GM19035 (cell line): Measurements from ENCODE around the gene SLF2.

Source experiments
- ATAC-seq: cut with Tn5 transposase; IDR thresholded peaks from one replicate; pipeline ENCODE4 v1.9.1; 2021; ENCODE audit not compliant: unreplicated experiment

SLF2 gene

DNA sequence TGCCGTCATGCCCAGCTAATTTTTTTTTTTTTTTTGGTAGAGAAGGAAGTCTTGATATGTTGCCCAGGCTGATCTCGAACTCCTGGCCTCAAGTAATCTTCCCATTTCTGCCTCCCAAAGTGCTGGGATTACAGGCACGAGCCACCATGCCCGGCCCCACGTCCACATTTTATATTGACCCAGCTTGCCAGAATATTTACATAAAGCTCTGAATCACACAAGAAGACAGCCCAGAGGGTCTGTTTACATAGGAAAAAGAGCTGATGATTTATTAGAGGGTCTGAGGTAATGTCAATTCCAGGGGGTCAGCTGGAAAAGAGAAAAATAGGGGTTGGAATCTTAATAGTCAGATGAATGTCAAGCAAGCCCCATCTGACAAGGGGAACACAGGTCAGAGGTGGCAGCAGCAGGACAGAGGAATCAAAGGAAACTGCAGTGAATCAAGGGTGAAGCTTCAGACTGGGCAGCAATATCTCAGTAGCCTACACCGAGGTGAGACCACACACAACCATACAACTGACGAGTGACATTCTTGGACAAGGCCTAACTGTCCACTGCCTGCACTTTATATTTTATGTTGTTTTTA, 15.8 kb upstream of the SLF2 start:
- ATAC-seq = no peak

DNA sequence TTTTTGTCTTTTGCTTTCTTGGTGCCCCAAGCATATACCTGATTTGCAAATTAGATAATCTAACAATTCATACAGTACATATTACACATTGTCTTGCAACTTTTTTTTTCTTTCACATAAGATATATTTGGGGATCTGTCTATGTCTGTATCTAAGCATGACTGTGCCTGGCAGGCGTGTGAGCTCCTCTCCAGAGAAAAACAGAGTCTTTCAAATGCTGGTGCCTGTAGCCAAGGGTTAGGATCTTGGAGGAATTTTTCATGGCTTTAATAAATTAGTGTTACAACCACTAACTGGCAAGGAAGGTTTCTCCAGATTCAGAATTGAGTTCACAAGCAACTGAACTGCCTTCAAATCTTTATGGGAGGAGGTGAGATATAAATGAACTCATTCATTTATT, 14.8 kb upstream of the SLF2 start:
- no peak for ATAC-seq

DNA sequence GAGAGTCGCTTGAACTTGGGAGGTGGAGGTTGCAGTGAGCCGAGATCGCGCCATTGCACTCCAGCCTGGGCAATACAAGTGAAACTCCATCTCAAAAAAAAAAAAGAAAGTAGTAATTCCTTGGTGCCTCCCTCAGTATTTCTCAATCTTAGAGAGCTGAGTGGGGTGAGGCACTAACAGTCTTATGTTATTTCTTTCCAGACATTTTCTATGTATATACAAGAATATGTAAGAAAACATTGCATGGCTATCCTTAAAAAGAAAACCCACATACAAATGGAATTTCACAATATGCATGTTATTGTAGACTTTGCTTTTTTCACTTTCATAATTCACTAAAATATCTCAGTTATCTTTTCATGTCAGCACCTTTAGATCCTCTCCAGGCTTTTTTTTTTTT, 13.6 kb upstream of the SLF2 start:
- no peak for ATAC-seq

DNA sequence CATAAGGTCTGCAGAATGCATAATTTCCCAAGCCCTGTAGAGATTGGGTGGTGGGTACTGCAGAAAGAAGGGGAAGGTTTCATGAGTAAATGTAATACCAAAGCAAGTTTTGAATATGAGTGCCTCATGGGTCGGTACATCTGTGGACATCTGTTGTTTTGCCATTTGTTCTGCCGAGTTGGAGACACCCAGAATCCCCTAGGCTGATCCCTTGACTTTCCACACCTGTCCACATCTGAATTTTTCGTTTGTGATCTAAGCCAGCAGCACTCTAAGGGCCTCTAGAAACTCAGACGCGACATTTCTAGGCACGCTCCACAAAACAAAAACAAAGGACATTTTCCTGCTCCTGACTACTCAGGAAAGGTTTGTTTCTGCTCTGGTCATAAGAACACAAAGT, 11.7 kb upstream of the SLF2 start:
- no peak for ATAC-seq

DNA sequence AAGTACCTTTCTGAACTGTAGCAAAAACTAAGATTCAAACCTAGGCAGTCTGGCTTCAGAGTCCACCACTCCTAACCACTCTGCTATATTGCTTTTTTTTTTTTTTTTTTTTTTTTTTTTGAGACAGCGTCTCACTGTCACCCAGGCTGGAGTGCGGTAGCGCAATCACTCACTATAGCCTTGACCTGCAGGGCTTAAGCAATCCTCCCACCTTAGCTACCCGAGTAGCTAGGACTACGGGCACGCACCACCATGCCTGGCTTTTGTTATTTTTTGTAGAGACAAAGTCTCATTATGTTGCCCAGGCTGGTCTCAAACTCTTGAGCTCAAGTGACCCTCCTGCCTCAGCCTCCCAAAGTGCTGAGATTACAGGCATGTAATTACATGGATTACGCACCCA, 10.1 kb upstream of the SLF2 start:
- no peak for ATAC-seq

DNA sequence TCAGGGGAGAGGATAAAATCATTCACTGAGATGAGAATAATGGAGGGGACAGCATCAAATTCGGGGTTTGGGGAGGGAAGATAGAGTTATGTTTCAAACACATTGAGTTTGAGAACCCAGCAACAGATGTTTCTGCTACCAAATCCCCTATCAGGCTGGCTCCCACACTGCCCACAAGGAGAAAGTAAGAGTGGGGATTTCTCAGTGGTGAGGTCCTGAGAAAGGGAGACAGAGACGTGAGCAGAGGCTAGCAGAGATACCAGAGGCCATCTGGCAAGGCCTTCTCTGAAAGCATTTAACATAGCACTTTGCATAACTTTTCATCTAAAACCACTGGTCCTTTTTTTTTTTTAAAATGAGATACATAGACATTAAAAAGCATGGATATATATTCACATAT, 7.8 kb upstream of the SLF2 start:
- ATAC-seq = no peak

DNA sequence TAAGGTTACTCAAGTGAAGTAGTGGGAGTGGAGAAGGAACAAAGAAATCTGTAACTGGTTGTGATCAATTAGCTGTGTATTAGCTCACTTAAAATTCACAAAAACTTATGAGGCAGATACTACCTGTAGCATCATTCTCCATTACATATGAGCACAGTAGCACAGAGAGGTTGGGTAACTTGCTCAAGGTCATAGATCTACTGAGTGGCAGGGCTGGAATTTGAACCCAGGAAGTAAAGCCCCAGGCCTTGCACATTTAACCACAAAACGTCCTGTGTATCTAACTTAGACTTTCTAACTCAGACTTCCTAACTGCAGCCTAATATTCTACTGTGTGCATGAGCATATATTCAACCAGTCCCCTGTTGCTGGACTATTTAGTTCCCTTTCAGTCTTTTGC, 5.6 kb upstream of the SLF2 start:
- no peak for ATAC-seq

DNA sequence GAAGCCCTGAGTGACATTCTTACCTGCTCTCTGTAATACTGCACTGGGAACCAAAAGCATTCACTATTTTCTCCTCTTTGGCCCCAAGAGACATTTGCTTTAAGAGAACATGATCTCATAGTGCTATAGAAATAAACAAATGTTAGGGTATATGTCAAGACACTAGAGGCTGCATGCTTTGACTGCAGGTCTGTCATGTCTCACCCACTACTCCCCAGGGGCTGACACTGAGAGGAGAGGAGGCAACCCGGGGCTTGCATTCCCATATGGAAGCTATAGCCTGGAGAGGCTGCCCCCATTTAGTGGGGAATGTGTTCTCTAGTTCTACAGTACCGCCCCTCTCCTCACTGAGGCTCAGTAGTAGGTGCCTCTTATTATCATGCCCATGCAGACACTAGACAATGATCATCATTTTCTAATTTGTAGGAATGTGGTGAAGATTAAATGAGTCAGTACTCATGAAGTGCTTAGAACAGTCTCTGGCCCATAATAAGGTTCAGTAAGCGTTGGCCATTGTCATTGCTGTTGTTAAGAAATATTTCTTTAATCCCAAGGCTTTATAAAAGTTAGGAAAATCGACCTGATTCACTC, 4.9 kb upstream of the SLF2 start:
- ATAC-seq = no peak

DNA sequence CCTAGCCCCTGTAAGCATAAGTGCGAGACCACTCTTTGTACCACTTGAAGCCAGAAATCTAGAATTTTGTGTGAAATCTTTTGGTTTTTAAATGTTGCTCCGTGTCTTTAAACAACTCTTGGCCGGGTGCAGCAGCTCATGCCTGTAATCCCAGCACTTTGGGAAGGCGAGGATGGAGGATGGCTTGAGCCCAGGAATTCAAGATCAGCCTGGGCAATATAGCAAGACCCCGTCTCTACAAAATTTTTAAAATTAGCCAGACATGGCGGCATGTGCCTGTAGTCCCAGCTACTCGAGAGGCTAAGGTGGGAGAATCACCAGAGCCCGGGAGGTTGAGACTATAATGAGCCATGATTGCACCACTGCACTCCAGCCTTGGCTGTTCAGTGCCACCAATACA, 4.4 kb upstream of the SLF2 start:
- ATAC-seq = no peak

DNA sequence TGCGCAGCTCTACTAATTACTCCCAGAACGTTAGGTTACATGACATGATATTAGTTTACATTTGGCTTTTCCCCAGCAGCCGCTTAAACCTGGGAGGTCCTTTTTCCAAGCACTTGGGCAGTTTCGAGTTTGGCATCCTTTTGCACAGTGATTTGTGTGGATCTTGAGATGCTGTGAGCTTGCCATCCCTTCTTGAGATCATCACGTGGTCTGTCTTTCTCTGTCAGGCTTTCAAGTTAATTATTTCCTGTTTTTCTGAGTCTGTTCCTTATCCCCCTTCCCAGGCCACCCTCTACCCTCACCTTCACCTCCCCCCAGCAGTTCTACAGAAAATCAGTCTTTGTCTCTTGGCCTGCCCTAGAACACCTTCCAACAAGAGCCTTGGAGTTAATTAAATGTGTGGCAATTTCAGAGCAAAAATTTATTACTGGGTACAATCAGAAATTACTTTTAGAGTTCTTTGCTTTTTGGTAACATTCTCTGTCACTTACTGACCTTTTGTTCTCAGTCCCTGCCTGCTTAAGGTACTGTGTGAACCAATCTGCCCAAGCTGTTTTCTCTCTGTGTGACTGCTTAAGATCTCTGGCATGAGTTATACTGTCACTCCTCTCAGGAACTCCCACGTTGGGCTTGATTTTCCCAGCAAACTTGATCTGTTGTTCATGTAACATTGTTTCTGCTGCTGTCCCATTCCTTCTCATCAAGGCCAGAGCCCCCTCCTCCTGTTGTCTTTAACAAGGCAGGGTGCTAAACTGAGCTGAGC, 3.1 kb upstream of the SLF2 start:
- no peak for ATAC-seq

DNA sequence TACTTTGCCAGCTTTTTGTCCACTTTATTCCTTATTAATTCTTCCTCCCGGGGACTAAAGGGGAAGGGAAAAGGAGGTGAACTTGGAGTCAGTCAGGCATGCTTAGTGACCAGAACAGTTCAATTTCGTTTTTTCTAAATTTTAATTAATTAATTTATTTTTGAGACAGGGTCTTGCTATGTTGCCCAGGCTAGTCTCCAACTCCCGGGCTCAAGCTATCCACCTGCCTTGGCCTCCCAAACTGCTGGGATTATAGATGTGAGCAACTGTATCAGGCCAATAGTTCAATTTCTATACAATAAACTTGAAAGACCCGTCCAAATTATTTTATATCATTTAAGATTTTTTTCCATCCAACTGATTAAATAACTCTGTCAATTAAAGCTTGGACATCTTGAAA, 1.3 kb upstream of the SLF2 start:
- no peak for ATAC-seq

DNA sequence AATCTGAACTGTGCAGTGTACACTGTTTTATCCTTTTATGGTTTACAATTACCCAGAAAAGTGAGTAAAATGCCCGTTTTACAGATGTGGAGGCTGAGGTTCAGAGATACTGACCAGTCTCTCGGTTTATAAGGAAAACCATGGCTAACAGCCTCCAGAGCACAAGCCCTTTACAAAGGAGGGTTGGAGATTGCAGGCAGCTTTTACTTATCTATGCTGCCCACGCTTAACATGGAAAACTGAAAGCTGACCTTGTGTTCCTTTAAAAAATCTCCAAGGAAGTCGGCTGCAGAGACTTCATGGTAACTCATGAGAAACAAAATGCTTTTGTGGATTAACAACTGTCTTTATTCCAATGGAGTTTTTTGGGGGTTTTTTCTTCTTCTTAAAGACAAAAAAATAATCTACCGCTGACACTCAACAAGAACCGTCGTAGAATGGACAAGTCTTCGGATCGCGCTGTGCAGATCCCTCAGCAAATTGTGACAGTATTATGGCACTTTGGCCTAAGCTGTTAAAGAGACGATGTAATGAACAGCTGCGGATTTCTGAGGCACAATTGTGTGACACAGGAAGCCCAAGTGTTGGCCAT, 654 bp upstream of the SLF2 start:
- no peak for ATAC-seq

DNA sequence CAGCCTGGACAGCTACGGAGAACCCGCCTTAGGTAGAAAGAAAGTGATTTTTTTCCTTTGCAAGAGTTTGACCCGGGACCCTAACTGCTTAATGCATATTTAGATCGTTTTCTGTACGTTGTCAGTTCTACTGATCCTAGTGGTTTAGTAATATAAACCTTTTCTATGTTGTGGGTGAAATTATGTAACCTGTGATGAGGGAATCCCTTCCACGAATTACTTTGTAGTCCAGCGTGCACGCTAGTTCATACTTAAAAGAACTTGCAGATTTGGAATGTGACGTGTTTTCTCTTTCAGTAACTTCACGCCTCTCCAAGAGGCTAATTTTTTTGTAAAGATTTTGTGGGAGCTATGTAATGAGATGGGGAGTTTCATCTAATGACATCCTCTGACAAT, 705 bp downstream of the SLF2 start:
- ATAC-seq = no peak

DNA sequence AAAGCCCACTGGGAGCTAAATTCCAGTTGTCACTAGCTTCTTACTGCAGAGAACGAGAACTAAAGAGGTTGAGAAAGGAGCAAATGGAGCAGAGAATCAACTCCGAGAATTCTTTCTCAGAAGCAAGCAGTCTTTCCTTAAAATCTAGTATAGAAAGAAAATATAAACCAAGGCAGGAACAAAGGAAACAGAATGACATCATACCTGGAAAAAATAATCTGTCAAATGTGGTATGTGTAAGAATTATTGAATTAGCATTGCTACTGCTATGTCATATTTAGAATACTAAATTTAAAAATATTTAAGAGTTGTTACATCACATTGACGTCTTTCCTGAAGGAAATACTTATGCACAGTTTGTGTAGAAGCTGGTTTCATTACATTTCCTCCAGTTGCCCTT, 4.3 kb downstream of the SLF2 start:
- no peak for ATAC-seq

DNA sequence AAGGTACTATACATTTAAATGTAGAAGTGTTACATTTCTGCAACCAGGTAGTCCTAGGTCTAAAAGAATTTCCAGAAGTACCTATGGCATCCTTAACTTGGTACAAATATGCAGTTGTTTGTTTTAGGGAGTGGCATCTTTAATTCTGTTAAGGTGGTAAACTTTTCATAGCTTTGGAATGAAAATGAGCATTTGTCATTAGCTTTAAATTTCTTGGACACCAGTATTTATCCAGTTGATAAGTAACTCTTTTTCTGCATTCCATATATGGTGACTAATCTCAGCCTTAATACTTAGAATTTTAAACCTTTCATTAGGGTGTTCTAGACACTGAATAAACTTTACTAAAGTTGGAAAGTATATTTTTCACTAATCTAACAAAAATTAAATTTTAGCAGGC, 10.8 kb downstream of the SLF2 start:
- no peak for ATAC-seq

DNA sequence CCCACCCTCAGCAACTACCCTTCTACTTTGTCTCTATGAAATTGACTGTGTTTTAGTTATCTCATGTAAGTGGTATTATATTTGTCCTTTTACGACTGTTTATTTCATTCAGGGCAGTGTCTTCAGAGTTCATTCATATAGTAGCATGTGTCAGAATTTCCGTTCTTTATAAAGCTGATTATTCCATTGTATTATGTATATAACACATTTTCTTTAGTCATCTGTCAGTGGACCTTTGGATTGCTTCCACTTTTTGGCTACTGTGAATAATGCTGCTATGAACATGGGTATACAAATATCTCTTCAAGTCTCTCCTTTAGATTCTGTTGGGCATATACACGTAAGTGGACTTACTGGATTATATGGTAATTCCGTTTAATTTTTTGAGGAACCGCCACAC, 14.5 kb downstream of the SLF2 start:
- ATAC-seq = no peak

DNA sequence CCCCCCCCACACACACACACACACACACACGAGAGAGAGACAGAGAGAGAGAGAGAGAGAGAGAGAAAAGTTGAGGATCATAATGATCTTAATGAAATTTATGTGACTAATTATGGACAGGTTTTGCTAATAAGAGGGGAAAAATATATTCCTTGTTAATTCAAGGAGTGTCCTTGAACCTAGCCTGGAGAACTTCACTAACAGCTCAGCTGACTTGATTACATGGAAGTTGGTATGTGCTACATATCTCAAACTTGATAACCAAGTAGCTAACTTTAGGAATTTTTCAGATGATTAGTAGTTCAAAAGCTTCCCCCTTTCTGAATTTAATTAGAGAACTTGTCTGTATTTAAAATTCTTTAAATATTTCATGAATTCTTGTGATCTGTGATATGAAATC, 15.3 kb downstream of the SLF2 start:
- no peak for ATAC-seq

DNA sequence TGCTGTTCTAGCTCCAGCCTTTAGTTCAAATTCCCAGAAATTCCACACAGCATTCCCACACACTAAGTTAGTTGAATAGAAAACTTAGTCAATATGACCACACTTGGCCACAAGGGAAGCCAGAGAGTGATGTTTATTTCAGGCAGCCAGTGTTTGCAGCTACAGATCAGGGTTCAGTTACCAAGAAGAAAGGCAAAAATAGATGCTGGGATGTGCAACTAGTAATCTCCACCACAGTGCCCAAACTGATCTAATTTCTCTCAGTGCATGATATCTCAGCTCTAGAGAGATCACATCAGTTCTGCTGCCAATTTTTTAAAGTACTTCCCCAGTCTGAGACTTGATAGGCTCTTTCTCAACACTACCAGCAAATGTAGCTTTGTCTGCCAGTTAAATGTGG, 17.6 kb downstream of the SLF2 start:
- no peak for ATAC-seq

DNA sequence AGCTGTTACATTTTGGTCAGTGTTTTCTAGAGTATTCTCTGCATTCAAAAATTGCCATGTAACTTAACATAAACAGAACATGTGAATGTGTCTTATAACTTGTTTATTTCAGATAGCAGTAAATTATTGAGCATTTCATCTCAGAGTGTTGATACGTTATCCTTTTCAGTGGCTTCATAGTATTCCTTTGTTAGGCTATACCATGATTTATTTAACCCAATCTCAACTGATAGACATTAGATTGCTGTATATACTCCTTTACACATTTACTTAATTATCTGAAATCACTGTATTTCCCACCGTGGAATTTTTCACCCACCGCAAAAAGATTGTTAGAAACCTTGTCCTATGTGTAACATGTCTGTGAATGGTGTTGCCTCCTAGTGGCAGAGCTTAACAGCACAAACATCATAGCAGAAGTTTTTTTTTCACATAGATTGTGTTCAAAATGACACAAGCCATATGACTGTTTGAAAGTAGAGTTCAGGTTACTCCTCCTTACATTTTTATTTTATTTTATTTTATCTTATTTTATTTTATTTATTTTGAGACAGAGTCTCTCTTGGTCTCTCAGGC, 21.4 kb downstream of the SLF2 start:
- no peak for ATAC-seq

DNA sequence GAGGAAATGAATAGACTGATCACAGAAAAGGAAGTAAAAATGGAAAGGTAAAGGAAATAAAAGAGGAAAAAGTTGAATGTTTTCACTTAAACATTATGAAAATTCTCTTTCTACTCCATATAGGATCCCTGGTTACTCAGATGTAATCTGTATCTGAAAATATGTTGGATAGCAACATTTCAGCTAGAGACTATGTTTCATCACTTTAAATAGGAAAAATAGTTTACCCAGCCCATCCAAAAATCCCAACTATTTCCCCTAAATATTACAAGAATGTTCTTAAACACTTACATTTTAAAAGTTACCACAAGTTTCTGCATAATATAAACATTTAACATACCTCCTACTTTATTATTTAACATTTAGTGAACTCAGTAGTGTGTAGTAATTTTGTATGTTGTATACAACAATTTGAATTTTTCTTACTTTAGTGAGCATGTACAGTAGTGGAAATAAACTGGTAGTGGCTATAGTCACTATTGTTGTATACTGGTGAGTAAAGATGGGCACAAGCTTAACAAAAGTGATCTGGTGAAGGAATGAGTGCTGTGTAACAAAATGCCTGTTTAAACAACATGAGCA, 27.1 kb downstream of the SLF2 start:
- no peak for ATAC-seq

DNA sequence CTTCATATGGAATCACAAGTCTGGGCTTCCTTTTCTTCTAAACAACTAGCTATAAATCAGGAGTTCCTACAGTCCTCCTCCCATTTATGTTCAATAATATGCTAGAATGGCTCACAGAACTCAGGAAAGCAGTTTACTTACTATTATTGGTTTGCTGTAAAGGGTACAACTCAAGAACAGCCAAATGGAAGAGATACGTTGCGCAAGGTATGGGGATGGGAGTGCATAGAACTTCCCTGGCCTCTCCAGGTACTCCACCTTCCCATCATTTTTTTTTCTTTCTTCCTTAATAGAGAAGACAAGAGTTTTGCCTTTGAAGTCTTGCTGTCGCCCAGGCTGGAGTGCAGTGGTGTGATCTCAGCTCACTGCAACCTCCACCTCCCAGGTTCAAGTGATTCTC, 29.5 kb downstream of the SLF2 start:
- no peak for ATAC-seq

DNA sequence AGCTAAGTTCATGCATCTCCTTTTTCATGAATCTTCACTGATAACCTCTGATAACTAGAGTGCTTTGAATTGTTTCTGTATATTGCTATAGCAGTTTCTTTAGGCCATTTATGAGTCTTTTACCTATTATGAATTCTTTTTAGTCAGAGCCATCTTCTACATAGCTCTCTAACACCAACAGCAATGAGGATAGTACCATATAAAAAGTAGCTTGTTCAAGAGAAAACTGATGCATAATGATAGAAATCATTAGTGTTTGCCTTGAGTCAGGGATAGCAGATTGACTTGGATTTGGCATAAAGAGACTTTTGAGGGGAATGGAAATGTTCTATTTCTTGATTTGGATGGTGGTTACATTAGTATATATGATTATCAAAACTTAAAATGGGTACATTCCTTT, 30.7 kb downstream of the SLF2 start:
- no peak for ATAC-seq
